GM19043 (cell line): ENCODE measurements around the gene COL7A1.
"Not testable (repeated sequence)": the region's sequence is repeated elsewhere in the genome, so short reads cannot be mapped to it uniquely, and the experiment has no call there.

Source experiments
- ATAC-seq: cut with Tn5 transposase; IDR thresholded peaks from one replicate; pipeline ENCODE4 v1.9.1; 2021; ENCODE audit warnings: low read depth; ENCODE audit not compliant: unreplicated experiment

COL7A1 gene

GRCh38 chr3:48548126-48548525 is 47.0 kb downstream of the COL7A1 start:
- ATAC-seq: no peak

GRCh38 chr3:48546203-48546829 is 48.8 kb downstream of the COL7A1 start:
- ATAC-seq: no peak

GRCh38 chr3:48544141-48544540 is 51.0 kb downstream of the COL7A1 start:
- no peak for ATAC-seq

DNA sequence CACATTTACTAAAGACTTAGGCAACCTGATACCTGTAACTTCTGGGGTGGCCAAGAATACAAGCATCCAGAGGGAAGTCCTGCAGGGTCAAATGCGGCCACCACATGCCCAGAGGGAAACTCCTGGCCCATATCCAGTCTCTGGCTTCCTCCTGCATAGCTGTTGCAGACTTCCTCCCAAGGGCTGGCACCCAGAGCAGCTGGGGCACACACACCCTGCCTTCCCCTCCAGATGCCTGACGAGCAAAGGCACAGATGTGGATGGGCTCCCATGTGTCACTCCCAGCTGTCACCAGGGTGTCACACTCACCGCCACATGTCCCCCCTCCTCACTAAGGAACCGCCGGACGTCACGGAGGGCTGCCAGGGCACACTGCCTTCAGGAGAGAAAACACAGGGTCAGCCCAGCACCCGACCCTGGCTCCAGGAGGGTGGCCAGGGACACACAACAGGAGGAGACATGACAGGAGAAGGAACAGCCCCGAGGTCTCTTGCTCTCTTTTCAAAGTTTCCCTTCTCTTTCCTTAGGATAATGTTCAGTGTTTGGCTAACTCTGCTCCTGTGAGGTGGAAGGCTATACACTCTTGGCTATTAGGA is 51.8 kb downstream of the COL7A1 start:
- no peak for ATAC-seq

DNA sequence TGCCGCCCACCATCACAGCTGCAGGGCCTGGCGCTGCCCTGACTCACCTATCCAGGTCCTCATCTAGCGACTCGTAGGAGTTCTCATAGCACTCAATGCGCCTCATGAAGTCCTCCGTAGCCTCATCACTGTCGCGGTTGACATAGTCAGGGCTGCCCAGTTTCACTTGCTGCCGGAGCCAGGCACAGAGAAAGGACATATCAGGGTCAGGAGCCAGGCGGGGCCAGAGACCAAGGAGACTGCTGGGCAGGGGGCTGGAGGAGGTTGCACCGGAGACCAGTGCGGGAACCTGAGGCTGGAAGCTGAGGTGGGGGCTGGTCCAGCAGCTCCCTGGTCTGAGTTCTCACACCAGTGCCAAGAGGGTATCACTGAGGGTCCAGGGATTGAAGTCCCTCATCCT is 56.7 kb downstream of the COL7A1 start:
- no peak for ATAC-seq

DNA sequence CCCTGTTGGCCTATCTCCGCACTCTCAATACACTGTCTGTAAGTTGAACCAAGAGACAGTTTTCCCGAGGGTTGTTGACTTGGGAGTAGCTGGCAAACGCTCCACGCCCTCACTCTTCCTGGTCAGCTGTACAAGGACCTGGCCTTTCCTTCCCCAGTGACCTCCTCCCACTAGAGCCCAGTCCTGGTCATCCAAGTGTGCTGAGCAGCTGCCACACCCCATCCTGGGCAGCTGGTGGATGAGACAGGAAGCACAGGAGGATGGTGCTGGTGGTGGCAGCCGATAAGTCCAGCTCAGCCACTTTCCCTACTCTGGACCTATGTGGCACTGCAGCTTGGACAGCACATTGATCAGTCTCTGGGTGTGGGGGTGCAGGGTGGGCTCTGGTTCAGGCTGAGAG is 58.3 kb downstream of the COL7A1 start:
- ATAC-seq: no peak

DNA sequence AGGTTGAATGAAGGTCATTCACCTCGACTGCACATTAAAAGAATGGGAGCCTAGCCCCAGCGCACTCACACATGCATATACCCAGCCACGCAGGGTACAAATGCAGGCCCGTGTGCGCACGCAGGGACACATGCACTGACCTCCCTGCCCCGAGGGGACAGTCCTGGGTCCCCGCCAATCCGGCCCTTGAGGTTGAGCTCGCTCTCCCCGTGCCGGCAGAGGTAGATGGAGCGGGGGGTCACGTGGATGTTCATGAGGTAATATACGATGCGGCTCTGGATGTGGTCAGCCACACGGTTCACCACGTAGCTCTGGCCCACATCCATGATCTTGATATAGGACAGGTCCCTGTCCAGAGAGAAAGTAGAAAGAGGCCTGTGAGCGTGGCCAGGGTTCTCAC is 59.0 kb downstream of the COL7A1 start:
- ATAC-seq: no peak

GRCh38 chr3:48535578-48535977 is 59.6 kb downstream of the COL7A1 start:
- ATAC-seq: no peak

DNA sequence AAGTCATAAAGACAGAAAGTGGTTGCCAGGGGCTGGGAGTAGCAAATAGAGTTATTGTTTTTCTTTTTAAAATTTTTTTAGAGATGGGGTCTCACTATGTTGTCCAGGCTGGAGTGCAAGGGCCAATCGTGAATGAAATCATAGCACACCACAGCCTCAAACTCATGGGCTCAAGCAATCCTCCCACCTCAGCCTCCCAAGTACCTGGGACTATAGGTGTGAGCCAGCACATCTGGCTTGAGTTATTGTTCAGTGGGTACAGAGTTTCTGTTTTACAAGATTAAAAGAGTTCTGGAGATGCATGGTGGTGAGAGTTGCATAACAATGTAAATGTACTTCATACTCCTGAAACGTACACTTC is 62.2 kb downstream of the COL7A1 start:
- ATAC-seq: no peak

- no peak for ATAC-seq
Observed at GRCh38 chr3:48532271-48532976, 62.7 kb downstream of the COL7A1 start.

DNA sequence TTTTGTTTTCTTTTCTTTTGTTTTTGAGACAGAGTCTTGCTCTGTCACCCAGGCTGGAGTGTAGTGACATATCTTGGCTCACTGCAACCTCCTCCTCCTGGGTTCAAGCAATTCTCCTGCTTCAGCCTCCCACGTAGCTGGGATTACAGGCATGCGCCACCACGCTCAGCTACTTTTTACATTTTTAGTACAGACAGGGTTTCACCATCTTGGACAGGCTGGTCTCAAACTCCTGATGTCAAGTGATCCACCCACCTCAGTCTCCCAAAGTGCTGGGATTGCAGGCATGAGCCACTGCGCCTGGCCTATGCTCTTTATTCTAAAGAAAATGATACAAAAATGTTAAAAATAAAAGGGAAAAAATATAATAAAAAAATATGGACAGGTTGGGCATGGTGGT is 64.4 kb downstream of the COL7A1 start:
- not testable (repeated sequence) for ATAC-seq

DNA sequence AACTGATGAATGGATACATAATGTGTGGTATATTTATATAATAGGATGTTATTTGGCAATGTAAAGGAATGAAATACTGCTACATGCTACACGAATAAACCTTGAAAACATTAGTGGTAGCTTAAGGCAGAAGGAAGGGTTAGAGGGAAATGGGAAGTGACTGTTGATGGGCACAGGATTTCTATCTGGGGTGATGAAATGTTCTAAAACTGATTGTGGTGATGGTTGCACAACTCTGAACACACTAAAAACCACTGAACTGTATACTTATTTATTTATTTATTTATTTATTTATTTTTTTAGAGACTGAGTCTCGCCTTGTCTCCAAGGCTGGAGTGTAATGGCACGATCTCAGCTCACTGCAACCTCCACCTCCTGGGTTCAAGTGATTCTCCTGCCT is 66.4 kb downstream of the COL7A1 start:
- no peak for ATAC-seq

DNA sequence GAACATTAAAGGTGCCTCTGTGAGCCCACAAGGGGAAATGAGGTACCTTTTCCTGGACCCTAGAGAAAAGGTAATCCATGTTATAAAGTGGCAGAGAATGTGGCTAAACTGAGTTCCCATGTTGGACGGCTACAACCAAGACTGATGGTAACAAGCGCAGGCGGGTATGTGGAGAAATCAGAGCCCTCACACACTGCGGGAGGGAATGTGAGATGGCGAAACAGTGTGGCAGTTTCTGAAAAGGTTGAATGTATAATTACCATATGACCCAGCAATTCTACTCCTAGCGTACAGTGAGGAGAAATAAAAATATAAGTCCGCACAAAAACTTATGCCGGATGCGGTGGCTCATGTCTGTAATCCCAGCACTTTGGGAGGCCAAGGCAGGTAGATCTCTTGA is 67.1 kb downstream of the COL7A1 start:
- ATAC-seq: no peak

DNA sequence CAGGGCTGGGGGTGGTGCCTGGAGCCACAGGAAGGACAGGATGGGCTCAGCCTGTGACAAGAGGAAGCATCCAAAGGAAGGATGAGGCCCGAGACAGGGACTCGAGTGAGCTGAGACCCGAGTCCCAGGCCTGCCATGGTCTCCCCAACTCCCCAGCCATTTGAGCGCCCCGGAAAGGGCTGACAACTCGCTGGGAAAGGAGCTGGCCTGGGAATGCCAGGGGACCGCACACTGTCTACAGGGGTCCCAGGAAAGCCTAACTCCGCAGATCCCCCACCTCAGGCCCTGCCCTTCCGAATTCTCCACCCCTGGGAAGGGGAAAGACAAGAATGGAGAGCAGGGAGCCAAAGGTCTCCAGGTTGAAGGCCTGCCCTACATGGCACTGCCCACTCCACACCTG is 70.2 kb downstream of the COL7A1 start:
- ATAC-seq: no peak

DNA sequence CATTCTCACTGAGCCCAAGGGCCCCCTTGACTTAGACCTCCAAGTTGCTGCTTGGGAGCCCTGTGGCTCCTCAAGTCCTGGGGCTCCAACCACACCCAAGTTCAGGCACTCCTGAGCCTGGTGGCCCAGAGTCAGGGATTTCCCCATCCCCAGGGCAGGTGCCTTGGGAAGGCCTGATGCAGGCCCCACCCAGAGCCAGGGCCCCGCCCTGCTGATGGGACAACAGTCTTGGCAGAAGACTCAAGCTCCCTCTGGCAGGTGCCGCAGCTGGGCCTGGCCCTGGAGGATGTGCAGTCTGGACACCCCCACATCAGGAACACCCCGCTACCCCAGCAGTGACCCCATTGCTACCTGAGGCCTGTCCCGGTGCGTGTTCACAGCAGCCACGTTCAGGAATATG is 73.5 kb downstream of the COL7A1 start:
- no peak for ATAC-seq

DNA sequence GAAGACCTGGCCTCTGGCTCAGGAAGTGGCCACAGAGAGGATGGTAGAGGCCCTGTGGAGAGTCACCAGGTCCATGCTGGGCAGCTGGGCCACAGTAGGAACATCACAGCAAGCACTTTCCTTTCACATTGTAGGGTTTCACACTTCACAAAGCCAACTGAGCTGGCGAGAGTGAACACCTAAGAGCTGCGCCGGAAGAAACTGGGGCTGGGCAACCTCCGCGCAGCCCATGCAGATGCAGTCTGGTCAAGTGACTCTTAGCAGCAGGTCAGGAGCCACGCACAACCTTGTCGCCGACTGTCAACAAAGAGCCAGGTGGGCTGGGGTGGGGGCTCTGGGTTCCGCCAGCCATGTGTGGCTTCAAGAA is 75.9 kb downstream of the COL7A1 start:
- no peak for ATAC-seq

- ATAC-seq: no peak
Observed at GRCh38 chr3:48518638-48519276, 76.4 kb downstream of the COL7A1 start.

GRCh38 chr3:48518069-48518468 is 77.1 kb downstream of the COL7A1 start:
- ATAC-seq: no peak

DNA sequence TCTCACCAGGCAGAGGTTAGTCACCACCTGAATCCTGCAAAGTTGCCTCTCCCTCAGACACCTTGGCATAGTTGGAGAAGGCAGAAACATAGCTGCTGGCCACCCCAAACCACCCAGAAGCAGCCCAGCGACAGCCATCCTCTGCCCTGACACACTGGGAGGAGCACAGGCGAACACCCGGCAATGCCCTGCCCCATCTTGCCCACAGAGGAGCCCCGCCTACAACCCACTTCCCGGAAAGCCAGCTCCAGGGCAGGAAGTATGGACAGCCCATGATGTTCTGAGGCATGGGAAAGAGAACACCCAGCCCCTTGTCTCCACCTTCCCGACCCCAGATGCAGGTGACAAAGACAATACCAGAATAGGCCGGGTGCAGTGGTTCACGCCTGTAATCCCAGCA is 78.6 kb downstream of the COL7A1 start:
- no peak for ATAC-seq

- ATAC-seq: no peak
Observed at GRCh38 chr3:48514431-48515227, 80.5 kb downstream of the COL7A1 start.
